ENCODE measurements around the gene RNU6-1. TPM values are rescaled to one million over a fixed set of nuclear protein-coding genes. Genes with fewer than 3 reads are reported as not detected.

RNU6-1 gene
- total RNA-seq (2012; rRNA removed), result not detected in 2 replicates

DNA sequence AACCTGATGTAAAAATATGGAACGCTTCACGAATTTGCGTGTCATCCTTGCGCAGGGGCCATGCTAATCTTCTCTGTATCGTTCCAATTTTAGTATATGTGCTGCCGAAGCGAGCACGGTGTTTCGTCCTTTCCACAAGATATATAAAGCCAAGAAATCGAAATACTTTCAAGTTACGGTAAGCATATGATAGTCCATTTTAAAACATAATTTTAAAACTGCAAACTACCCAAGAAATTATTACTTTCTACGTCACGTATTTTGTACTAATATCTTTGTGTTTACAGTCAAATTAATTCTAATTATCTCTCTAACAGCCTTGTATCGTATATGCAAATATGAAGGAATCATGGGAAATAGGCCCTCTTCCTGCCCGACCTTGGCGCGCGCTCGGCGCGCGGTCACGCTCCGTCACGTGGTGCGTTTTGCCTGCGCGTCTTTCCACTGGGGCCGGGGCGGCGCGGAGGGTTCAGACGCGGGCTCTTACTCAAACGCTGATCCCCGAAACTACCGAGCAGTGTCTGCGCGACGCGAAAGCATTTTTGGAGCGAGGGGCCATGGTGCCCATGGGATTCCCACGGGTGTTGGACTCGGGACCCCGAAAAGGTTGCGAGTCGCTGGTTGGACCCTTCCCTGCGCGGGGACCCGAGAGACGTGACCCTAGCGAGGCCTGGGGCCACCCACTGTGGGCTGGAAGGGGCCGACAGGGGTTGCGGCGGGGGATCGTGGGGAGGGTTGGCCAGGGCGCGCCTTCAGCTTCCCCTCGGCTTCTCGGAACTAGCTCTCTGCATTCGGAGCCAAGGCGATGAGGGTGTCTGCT is at the start of gene RNU6-1:
Gene RNU6-1, minus strand, starts transcription at position 117 of the 820 bp plus-strand sequence.
- Histone ChIP-seq H3K36me3 (ENCODE audit: insufficient read depth, low read length) (no peaks in the 10 kb centered on the region), H3K9ac (ENCODE audit: low read depth, low read length) (peak within 1 kb of the TSS; percentile 90), H3K4me3 (ENCODE audit: low read length) (peak within 1 kb of the TSS; percentile 91), H3K27me3 (ENCODE audit: control insufficient read depth, insufficient read depth, low read length) (peaks cover 6% of the 10 kb centered on the region), H3K4me1 (ENCODE audit: control insufficient read depth, insufficient read depth, low read length) (peaks cover 14% of the 10 kb centered on the region), H3K9me3 (replicated peaks; ENCODE audit: low read length) (no peaks in the 10 kb centered on the region), H3K4me2 (ENCODE audit: low read length) (peak within 1 kb of the TSS; percentile 90)

- Histone ChIP-seq H3K9ac (ENCODE audit: low read depth, low read length) (no peak overlapping the region), H3K36me3 (ENCODE audit: insufficient read depth, low read length) (no peaks in the 10 kb centered on the region), H3K4me2 (ENCODE audit: low read length) (no peak overlapping the region), H3K27me3 (ENCODE audit: control insufficient read depth, insufficient read depth, low read length) (no peaks in the 10 kb centered on the region), H3K4me3 (ENCODE audit: low read length) (no peak overlapping the region), H3K9me3 (replicated peaks; ENCODE audit: low read length) (peaks cover 3% of the 10 kb centered on the region), H3K4me1 (ENCODE audit: control insufficient read depth, insufficient read depth, low read length) (peaks cover 19% of the 10 kb centered on the region)
Measured at GRCh38 chr15:67887776-67888175, 47.9 kb upstream of the RNU6-1 start.

DNA sequence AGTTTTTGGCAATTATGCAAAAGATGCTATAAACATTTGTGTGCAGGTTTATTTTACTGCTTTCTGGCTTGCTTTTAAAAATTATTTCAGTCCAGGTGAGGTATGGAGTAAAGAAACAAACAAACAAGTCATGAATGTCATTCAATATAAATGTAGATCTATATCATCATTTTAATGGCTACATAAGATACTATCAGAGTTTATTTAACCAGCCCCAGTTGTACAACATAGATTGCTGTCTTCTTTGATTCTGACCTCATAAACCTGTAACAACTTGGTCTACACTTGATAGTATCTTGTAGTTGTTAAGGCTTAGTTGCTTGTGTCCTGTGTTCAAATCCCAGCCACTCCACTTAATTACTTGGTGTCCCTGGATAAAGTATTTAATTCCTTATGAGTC is 46.0 kb upstream of the RNU6-1 start:
- Histone ChIP-seq H3K9me3 (replicated peaks; ENCODE audit: low read length) (peaks cover 3% of the 10 kb centered on the region), H3K4me3 (ENCODE audit: low read length) (no peak overlapping the region), H3K9ac (ENCODE audit: low read depth, low read length) (no peak overlapping the region), H3K36me3 (ENCODE audit: insufficient read depth, low read length) (no peaks in the 10 kb centered on the region), H3K27me3 (ENCODE audit: control insufficient read depth, insufficient read depth, low read length) (no peaks in the 10 kb centered on the region), H3K4me1 (ENCODE audit: control insufficient read depth, insufficient read depth, low read length) (peaks cover 19% of the 10 kb centered on the region), H3K4me2 (ENCODE audit: low read length) (no peak overlapping the region)

DNA sequence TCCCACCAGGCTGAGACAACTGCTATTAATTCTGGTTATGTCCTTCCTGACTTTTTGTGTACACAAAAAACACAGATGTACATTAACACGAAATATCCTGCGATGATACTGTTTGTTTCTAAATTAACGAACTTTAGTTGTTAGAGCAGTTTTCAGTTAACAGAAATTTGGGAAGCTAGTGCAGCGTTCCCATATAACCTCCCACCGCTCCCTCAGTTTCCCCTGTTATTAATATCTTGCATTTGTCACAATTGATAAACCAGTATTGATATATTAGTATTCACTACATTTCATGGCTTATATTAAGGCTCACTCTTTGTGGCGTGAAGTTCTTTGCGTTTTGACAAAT is 45.3 kb upstream of the RNU6-1 start:
- Histone ChIP-seq H3K9ac (ENCODE audit: low read depth, low read length) (peak overlapping the region; percentile 72), H3K9me3 (replicated peaks; ENCODE audit: low read length) (no peaks in the 10 kb centered on the region), H3K27me3 (ENCODE audit: control insufficient read depth, insufficient read depth, low read length) (no peaks in the 10 kb centered on the region), H3K4me3 (ENCODE audit: low read length) (peak overlapping the region; percentile 70), H3K4me1 (ENCODE audit: control insufficient read depth, insufficient read depth, low read length) (peaks cover 19% of the 10 kb centered on the region), H3K36me3 (ENCODE audit: insufficient read depth, low read length) (no peaks in the 10 kb centered on the region), H3K4me2 (ENCODE audit: low read length) (peak overlapping the region; percentile 89)

GRCh38 chr15:67884514-67885174 is 44.8 kb upstream of the RNU6-1 start:
- no peaks in the 10 kb centered on the region for H3K9me3 ChIP-seq (replicated peaks; ENCODE audit: low read length)
- peak overlapping the region; percentile 89 for H3K4me2 ChIP-seq (ENCODE audit: low read length)
- peak overlapping the region; percentile 72 for H3K9ac ChIP-seq (ENCODE audit: low read depth, low read length)
- H3K4me1 ChIP-seq (ENCODE audit: control insufficient read depth, insufficient read depth, low read length), result peaks cover 19% of the 10 kb centered on the region
- H3K4me3 ChIP-seq (ENCODE audit: low read length), result peak overlapping the region; percentile 70
- no peaks in the 10 kb centered on the region for H3K36me3 ChIP-seq (ENCODE audit: insufficient read depth, low read length)
- no peaks in the 10 kb centered on the region for H3K27me3 ChIP-seq (ENCODE audit: control insufficient read depth, insufficient read depth, low read length)

DNA sequence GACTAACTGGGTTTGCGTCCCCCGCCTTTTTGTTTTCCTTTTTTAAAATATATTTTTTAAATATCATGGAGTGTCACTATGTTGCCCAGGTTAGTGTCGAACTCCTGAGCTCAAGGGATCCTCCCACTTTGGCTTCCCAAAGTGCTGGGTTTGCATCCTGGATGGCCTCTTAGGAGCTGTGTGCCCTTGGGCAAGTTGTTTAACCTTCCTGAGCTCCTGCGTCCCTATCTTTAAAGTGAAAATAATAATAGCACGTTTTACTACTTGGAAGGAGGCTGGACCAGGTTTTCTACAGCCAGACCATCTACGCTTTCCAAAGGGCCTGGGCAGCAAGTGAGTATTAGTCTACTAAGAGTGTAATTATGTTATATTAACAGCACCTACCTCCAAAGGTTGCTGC is 44.2 kb upstream of the RNU6-1 start:
- H3K9ac ChIP-seq (ENCODE audit: low read depth, low read length), result peak overlapping the region; percentile 72

GRCh38 chr15:67883234-67883773 is 43.5 kb upstream of the RNU6-1 start:
- Histone ChIP-seq H3K9me3 (replicated peaks; ENCODE audit: low read length) (no peaks in the 10 kb centered on the region), H3K4me1 (ENCODE audit: control insufficient read depth, insufficient read depth, low read length) (peaks cover 19% of the 10 kb centered on the region), H3K9ac (ENCODE audit: low read depth, low read length) (no peak overlapping the region), H3K27me3 (ENCODE audit: control insufficient read depth, insufficient read depth, low read length) (peaks cover 3% of the 10 kb centered on the region), H3K36me3 (ENCODE audit: insufficient read depth, low read length) (no peaks in the 10 kb centered on the region), H3K4me3 (ENCODE audit: low read length) (no peak overlapping the region), H3K4me2 (ENCODE audit: low read length) (no peak overlapping the region)

More for the DNA sequence above, 44.2 kb upstream of the RNU6-1 start:
- Histone ChIP-seq H3K27me3 (ENCODE audit: control insufficient read depth, insufficient read depth, low read length) (no peaks in the 10 kb centered on the region), H3K4me2 (ENCODE audit: low read length) (peak overlapping the region; percentile 89), H3K36me3 (ENCODE audit: insufficient read depth, low read length) (no peaks in the 10 kb centered on the region), H3K4me3 (ENCODE audit: low read length) (peak overlapping the region; percentile 70), H3K9me3 (replicated peaks; ENCODE audit: low read length) (no peaks in the 10 kb centered on the region), H3K4me1 (ENCODE audit: control insufficient read depth, insufficient read depth, low read length) (peaks cover 19% of the 10 kb centered on the region)

DNA sequence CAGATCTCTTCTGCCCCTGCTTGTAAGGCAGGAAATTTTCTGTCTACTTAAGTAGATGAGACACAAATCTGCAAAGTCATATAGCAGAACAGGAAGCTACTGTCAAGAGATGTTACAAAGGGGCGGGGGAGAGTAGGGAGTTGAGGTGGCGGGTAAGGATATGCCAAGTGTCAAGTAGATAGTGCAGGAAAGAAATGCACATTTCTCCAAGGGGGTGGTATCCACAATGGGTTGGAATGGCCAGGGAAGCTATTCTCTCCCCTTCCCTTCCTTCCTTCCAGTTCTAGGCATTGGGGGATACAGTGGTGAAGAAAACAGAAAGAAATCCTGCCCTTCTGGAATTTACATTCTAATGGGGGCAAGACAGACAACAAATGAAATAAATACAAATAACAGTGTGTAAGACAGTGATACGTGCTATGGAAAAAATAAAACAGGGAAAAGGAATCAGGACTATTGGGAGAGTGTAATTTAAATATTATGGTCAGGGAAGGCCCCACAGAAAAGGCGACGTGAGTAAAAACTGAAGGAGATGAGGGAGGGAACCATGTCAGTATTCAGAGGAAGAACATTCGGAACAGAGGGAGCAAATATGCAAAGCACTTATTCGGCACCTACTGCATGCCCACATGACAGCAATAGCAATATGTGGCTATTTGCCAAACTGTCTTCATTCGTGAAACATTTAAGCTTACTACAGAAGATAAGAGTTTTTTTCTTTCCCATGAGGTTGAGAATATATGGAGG is 42.8 kb upstream of the RNU6-1 start:
- Histone ChIP-seq H3K4me2 (ENCODE audit: low read length) (no peak overlapping the region), H3K4me1 (ENCODE audit: control insufficient read depth, insufficient read depth, low read length) (peaks cover 19% of the 10 kb centered on the region), H3K4me3 (ENCODE audit: low read length) (no peak overlapping the region), H3K9me3 (replicated peaks; ENCODE audit: low read length) (no peaks in the 10 kb centered on the region), H3K27me3 (ENCODE audit: control insufficient read depth, insufficient read depth, low read length) (peaks cover 3% of the 10 kb centered on the region), H3K9ac (ENCODE audit: low read depth, low read length) (no peak overlapping the region), H3K36me3 (ENCODE audit: insufficient read depth, low read length) (no peaks in the 10 kb centered on the region)

GRCh38 chr15:67880651-67881182 is 40.9 kb upstream of the RNU6-1 start:
- Histone ChIP-seq H3K9me3 (replicated peaks; ENCODE audit: low read length) (no peaks in the 10 kb centered on the region), H3K4me1 (ENCODE audit: control insufficient read depth, insufficient read depth, low read length) (peaks cover 16% of the 10 kb centered on the region), H3K9ac (ENCODE audit: low read depth, low read length) (no peak overlapping the region), H3K4me2 (ENCODE audit: low read length) (no peak overlapping the region), H3K27me3 (ENCODE audit: control insufficient read depth, insufficient read depth, low read length) (peaks cover 3% of the 10 kb centered on the region), H3K4me3 (ENCODE audit: low read length) (no peak overlapping the region), H3K36me3 (ENCODE audit: insufficient read depth, low read length) (no peaks in the 10 kb centered on the region)

GRCh38 chr15:67879440-67880129 is 39.7 kb upstream of the RNU6-1 start:
- Histone ChIP-seq H3K27me3 (ENCODE audit: control insufficient read depth, insufficient read depth, low read length) (peaks cover 3% of the 10 kb centered on the region), H3K9me3 (replicated peaks; ENCODE audit: low read length) (no peaks in the 10 kb centered on the region), H3K4me3 (ENCODE audit: low read length) (no peak overlapping the region), H3K4me2 (ENCODE audit: low read length) (no peak overlapping the region), H3K9ac (ENCODE audit: low read depth, low read length) (no peak overlapping the region), H3K36me3 (ENCODE audit: insufficient read depth, low read length) (no peaks in the 10 kb centered on the region), H3K4me1 (ENCODE audit: control insufficient read depth, insufficient read depth, low read length) (peaks cover 6% of the 10 kb centered on the region)
